GM13977 (cell line): ENCODE measurements around the gene NSUN3.

Source experiments
- DNase-seq: peaks from one replicate; pipeline ENCODE4 v3.0.0; 2012; ENCODE audit warnings: low spot score
- CTCF ChIP-seq: IDR thresholded peaks from 2 replicates; pipeline ENCODE4 v1.5.1; 2012; ENCODE audit warnings: mild to moderate bottlenecking, control low read depth; ENCODE audit not compliant: insufficient read depth; ENCODE audit errors: extremely low read depth, missing control alignments
- in situ Hi-C: fragments of 300-500 bp; cut with MboI; formaldehyde crosslinking; loops from one replicate; pipeline ENCODE4 v1.12.0; 2022; ENCODE audit warnings: low sequenced_read_pairs, low pct_unique_long_range_greater_than_20kb, mixed read lengths, inconsistent platforms; ENCODE audit not compliant: unreplicated experiment

The NSUN3 gene

GRCh38 chr3:94159062-94159828 lies 96.4 kb downstream of the NSUN3 start:
- no peak for TF ChIP-seq CTCF
- in situ Hi-C loops, result no loop called here
- no peak for DNase-seq

- no peak for TF ChIP-seq CTCF
- in situ Hi-C loops, result no loop called here
- DNase-seq, result no peak
Observed at GRCh38 chr3:94162700-94163099, 99.8 kb downstream of the NSUN3 start.

- no peak for TF ChIP-seq CTCF
- in situ Hi-C loops, result no loop called here
Observed at GRCh38 chr3:94167346-94167745, 104.5 kb downstream of the NSUN3 start.

GRCh38 chr3:94167796-94168195 lies 104.9 kb downstream of the NSUN3 start:
- in situ Hi-C loops, result no loop called here
- DNase-seq, result no peak
- TF ChIP-seq CTCF, result no peak

More at GRCh38 chr3:94167346-94167745, 104.5 kb downstream of the NSUN3 start:
- DNase-seq, result no peak

DNA sequence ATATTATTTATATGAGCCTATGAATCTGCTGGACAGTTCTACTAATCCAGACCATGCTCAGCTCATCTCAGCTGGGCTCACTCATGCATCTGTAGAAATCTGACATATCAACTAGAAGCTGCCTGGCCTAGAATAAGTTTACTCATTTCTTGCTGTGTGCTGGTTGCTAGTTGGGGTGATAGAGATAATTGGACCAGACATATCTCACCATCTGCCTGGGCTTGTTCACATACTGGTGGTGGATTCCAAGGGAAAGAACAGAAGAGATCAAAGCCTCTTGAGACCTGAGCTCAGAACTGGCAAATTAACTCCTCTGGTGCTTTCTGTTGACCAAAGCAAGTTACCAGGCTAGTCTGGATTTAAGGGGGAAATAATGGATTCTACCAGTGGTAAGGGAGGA lies 109.1 kb downstream of the NSUN3 start:
- TF ChIP-seq CTCF, result no peak
- no peak for DNase-seq
- in situ Hi-C loops, result no loop called here

DNA sequence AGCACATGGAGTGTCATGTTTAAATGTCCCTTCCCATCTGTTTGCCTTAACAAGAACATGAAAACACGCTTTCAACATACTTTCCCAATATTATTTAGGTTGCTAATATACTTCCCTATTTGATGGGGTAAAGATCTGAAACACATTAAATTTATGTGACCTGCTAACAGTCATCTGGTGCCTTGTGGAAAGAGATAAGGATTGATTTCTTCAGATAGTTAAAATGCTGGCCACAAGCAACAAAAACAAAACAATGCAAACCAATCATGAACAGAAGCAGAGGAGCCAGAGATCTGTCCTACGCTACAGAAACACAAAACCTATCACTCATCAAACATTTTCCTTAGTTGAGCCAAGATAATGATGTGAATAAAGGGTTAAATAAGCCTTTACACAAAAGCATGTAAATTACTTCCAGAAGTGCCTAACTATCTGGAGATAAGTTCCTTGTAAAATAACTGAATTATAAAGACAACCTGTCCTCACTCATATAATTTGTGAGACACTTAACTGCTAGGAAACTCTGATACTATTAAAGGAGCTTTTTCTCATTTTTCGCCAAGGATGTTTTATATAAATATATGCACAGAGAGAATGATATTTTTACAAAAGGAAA lies 109.9 kb downstream of the NSUN3 start:
- DNase-seq, result no peak
- no peak for TF ChIP-seq CTCF
- in situ Hi-C loops, result no loop called here
